ENCODE data around the gene CEND1.

Gene CEND1

DNA sequence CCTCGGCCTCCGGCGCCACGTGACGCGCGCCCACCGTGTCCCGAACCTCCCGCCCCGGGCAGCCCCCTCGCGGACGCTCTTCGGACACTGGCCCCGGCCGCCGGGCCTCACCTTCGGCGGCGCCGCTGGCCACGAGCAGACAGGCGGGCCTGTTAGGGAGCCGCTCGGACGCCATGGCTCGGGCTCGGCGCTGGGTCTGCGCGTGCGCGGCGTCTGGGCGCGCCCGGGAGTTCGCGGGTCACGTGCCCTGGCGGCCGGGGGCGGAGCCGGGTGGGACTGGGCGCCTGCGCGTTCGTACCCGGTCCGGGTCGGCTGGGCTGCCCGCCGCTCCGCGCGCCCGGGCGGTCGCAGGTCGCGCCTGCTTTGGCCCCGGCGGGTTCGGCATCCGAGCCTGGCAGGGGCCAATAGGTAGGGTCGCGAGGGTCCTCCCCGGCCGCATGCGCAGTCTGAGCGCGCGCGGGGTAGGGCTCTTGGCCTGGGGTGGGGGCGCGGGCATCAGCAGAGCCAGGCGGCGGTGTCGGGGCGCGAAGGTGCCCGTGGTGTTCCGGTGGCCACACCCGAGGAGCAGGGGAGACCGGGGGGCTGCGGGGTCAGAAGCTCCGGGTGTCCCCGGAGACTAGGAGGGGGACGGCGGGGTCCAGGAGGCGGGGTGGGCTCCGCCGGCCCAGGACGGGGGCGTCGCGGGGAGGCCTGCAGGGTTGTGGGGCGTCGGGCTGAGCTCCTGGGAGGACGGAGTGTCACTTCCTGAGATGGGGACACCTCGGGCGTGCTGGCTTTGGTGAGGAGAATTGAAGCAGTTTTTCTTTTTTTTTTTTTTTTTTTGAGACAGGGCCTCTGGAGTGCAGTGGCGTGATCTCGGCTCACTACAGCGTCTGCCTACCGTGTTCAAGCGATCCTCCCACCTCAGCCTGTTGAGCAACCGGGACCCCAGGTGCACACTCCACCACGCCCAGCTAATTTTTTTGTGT lies 12.3 kb downstream of the CEND1 start, which contains the start of gene GATD1:
TSS of gene GATD1 (minus strand) at position 200 of the 968 bp plus-strand sequence. CDS start at position 175, 25 bp downstream.
- DNase-seq (ENCODE audit: low spot score) = peak; percentile 100

- DNase-seq (ENCODE audit: low spot score) = no peak
Measured at GRCh38 chr11:776561-777287, 13.2 kb downstream of the CEND1 start.

DNA sequence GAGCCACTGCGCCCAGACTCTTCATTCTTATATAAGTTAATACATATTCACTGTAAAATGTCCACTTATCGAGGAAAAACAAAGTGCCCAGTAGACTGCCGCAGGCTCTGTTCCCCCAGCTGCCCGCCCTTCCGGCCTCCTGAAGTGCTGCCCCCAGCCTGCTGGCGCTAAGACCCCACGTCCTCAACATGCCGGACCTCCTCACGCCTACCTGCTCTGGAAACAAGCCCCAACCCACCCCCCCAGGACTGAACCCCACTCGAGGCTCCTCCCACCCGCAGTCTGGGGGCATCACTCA lies 13.7 kb downstream of the CEND1 start:
- DNase-seq (ENCODE audit: low spot score) = no peak

DNA sequence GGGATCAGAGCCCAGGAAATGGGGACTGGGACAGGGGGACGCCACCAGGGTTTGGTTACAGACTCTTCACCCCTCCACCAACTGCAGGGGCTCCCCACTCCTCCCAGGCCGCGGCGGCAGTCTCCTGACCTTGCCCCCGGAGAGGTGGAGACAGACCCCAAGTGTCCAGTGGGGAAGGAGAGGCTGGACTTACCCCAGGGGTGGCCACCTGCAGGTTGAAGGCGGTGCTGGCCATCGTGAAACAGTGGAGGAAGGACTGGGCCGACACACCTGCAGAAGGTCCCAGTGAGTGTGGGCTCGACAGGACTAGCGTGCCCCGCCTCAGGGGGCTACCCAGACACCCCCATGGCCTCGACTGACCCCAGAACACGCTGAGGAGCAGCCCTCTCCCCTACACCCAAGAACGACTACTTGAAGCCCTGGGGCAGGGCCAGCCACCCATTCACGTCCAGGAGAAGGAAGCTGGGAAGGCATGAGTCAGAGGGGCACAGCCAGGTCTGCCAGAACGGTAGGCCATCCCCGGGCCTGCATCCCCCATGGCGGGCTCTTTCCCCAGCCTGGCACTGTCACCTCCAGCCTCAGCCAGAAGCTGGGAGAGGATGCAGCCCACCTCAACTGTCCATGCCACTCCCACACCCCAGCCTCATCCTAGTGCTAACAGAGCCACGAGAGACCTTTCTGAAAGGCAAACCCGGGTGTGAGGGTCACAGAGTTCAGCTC lies 14.9 kb downstream of the CEND1 start:
- DNase-seq (ENCODE audit: low spot score) = peak; percentile 53

DNA sequence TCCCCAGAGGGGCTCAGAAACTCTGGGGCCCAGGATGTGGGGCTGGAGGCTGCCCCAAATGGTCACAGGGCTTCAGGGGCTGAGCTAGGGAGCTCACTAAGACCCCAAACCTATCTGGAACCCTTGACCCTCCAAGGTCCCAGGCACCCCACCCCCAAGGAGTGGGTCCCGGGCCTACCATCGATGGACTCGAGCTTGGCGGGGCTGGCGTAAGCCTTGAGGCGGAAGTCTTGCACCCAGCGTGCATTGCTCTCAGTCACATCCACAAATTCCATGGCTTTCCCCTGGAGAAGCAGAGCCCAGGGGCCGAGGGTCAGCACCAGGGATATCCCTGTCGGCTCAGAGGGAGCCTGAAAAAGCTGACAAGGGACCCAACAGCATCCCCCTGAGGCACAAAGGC lies 16.1 kb downstream of the CEND1 start:
- DNase-seq (ENCODE audit: low spot score) = no peak

GRCh38 chr11:773425-773824 lies 16.5 kb downstream of the CEND1 start:
- DNase-seq (ENCODE audit: low spot score) = no peak

DNA sequence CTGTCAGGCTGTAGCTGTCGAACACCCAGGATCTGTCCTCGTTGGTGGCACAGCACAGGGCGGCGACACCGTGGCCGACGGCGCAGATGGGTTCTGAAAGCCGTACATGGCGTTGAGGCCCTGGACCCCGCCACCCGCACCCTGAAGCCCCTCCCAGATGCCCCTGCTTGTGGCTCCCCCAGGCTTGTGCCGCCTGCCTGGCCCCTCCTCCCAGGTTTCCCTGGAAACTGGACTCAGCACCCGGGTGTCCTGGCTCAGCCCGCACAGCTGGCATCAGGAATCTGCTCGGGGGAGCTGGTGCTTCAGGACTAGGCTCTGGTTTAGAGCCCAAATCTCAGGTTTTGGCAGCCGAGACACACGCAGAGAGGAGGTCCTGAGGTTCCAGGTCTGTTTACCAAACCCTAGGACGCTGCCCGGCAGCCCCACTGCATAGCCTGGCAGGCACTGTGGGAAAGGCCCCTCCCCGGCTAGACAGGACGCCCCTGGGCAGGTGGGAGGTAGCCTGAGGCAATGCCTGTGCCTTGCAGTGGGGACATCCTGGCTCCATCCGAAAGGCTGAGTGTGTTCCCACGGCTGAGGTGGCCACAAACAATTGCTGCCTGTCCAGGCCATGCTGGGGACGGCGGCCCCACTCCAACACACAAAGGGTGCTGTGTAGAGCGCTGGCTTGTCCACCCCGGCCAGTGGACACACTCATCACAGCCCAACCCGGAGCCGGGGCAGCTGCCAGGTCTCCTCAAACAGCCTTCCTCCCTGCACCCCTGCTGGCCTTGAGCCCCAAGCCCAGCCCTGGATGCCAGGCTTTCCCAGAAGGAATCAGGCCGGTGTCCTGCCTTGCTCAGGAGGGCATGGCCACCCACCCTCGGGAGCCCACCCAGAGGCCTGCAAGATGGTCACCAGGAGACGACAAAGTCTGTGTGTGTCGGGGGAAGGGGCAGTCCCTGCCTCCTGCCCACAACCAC lies 17.2 kb downstream of the CEND1 start:
- DNase-seq (ENCODE audit: low spot score) = no peak

GRCh38 chr11:771617-772204 lies 18.2 kb downstream of the CEND1 start:
- no peak for DNase-seq (ENCODE audit: low spot score)

- DNase-seq (ENCODE audit: low spot score) = no peak
Measured at GRCh38 chr11:770642-771616, 19.0 kb downstream of the CEND1 start.

GRCh38 chr11:769887-770641 lies 19.8 kb downstream of the CEND1 start:
- no peak for DNase-seq (ENCODE audit: low spot score)

DNA sequence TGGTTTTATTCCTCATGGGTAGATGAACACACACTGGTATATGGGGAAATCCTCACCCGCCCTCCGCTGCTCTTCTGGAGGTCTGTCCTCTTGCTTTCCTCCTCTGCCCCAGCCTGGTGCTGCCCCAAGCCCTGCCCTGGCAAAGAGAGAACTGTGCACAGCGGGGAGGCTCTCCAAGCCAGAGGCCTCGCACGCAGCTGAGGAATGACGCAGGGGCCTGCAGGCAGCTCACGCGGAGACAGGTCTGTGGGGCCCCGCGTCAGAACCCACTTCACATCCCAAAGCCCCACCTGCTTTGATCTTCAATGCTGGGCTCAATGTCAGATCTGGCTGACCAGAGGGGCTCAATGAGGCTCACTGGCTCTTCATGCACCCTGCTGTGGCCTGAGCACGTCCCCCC lies 22.7 kb downstream of the CEND1 start:
- DNase-seq (ENCODE audit: low spot score) = no peak

DNA sequence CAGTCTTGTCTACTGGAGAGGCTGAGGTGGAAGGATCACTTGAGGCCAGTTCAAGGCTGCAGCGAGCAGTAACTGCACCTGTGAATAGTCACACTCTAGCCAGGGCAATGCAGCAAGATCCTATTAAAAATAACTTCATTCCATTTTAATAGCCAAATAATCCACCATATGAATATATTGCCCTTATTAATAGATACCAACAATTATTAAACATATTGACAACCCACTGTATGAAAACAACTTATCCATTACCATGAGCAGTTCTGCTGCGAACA lies 23.0 kb downstream of the CEND1 start:
- no peak for DNase-seq (ENCODE audit: low spot score)

GRCh38 chr11:766106-766935 lies 23.6 kb downstream of the CEND1 start:
- no peak for DNase-seq (ENCODE audit: low spot score)

DNA sequence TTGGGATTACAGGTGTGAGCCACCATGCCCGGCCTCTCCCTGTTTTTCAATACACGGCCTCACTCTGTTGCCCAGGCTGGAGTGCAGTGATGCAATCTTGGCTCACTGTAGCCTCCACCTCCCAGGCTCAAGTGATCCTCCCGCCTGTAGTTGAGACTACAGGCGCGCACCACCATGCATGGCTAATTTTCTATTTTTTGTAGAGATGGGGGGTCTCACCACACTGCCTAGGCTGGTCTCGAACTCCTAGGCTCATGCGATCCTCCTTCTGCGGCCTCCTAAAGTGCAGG lies 24.1 kb downstream of the CEND1 start:
- no peak for DNase-seq (ENCODE audit: low spot score)

GRCh38 chr11:765025-765801 lies 24.7 kb downstream of the CEND1 start:
- DNase-seq (ENCODE audit: low spot score) = peak; percentile 68

DNA sequence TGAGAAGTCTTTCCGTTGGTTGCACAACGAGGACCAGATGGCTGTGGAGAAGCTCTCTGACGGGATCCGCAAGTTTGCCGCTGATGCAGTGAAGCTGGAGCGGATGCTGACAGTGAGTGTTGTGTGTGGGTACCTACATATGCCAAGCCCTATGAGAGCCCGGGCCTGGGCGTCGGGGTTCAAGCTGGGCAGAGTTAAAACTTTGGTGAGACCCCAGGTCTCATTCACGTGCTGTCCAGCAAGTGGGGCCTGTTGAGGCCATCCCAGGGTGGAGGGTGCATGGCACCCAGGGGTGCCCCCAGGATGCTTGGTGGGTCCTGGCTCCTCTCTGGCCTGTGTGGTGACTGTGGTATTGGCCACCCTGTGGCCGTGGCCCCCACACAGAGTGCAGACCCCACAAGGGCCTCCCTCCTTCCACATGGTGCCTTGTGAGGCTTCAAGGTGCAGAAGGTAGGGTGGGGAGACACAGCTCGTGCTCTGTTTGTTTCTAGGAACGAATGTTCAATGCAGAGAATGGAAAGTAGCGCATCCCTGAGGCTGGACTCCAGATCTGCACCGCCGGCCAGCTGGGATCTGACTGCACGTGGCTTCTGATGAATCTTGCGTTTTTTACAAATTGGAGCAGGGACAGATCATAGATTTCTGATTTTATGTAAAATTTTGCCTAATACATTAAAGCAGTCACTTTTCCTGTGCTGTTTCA lies 25.4 kb downstream of the CEND1 start:
- DNase-seq (ENCODE audit: low spot score) = no peak

All from GM03348 (cell line).